Kidney (tissue), 14 donors: ENCODE data around the gene ZFP36L2. TPM values are rescaled to one million over a fixed set of nuclear protein-coding genes. Genes with fewer than 3 reads are reported as not detected.

Experiments
- DNase-seq, 5 donors: peaks; one replicate each; pipeline ENCODE4 v3.0.0-alpha.2; 2013 to 2020
- FAIRE-seq: peaks from 2 replicates; lab custom pipeline; 2012; peaks lifted over from hg19 to GRCh38; lab: Jason Lieb, UNC
- H3K27ac ChIP-seq, 2 donors: one replicate each; pipeline ENCODE4 v1.7.0; 2013; ENCODE audit warnings: low read depth in 2 of 2, low read length in 2 of 2, inconsistent platforms in 1 of 2
- H3K27me3 ChIP-seq: one replicate; pipeline ENCODE4 v1.7.1; 2013; ENCODE audit warnings: low read length, inconsistent platforms; ENCODE audit not compliant: control insufficient read depth, insufficient read depth
- H3K36me3 ChIP-seq, 3 donors: one replicate each; pipeline versions ENCODE4 v1.7.0 to v1.7.1; 2013; ENCODE audit warnings: low read length in 3 of 3, control low read depth in 1 of 3, inconsistent platforms in 1 of 3; ENCODE audit not compliant: insufficient read depth in 3 of 3, control insufficient read depth in 2 of 3
- H3K4me1 ChIP-seq, 3 donors: one replicate each; pipeline versions ENCODE4 v1.7.0 to v1.7.1; 2013; ENCODE audit warnings: low read length in 3 of 3, inconsistent platforms in 1 of 3, low read depth in 1 of 3; ENCODE audit not compliant: control insufficient read depth in 2 of 3, insufficient read depth in 2 of 3
- H3K4me3 ChIP-seq, 3 donors: one replicate each; pipeline versions ENCODE4 v1.7.0 to v1.8.1; 2013; ENCODE audit warnings: low read length in 3 of 3, control low read depth in 1 of 3, inconsistent platforms in 1 of 3
- H3K9ac ChIP-seq, 3 donors: one replicate each; pipeline versions ENCODE4 v1.7.0 to v1.7.1; 2013; ENCODE audit warnings: low read length in 3 of 3, control low read depth in 1 of 3, inconsistent platforms in 1 of 3
- H3K9me3 ChIP-seq, 3 donors: one replicate each; pipeline versions ENCODE4 v1.7.0 to v1.7.1; 2013; ENCODE audit warnings: low read length in 3 of 3, control low read depth in 1 of 3, inconsistent platforms in 1 of 3; ENCODE audit not compliant: control insufficient read depth in 2 of 3, insufficient read depth in 1 of 3
- intact Hi-C: fragments of 100-400 bp; cut with DNase I; formaldehyde crosslinking; loops from one replicate; pipeline ENCODE4 v1.11.1; 2022
- polyA plus RNA-seq: library from polyadenylated mRNA; stranded (reverse); fragments of 350-450 nt; fragmentation: Illumina TruSeq; extraction: RNeasy Lipid Tissue Mini Kit (QIAGEN cat#74804); gene quantifications from one replicate; pipeline ENCODE4 v1.2.3, GENCODE V29; 2014; ENCODE audit warnings: low read depth, low replicate concordance; ENCODE audit not compliant: insufficient read depth
- total RNA-seq: library from RNA; stranded (reverse); fragmentation: NEBNext Ultra II Directional; extraction: Animal tissue kit (Norgen Biotek cat#: 25700); gene quantifications from one replicate; pipeline ENCODE4 v1.2.1, GENCODE V29; 2021
- TF ChIP-seq, protein P1 (sequence below): IDR thresholded peaks from 3 replicates; pipeline ENCODE4 v1.5.1; 2012; ENCODE audit warnings: mild to moderate bottlenecking, moderate library complexity, borderline replicate concordance; ENCODE audit not compliant: insufficient read depth; ENCODE audit errors: extremely low read depth
- donor health status: control.
- donor health status: control.
- donor health status: control.
- donor health status: control.
- donor health status: control.
- donor health status: DM: yes; HTN: yes; CAD: no.
- donor health status: Normal renal cell carcinoma (clear cell type).

The ZFP36L2 gene
- total and polyA plus RNA-seq, 2 donors from 2014 or later = 35.4 to 247 TPM

DNA sequence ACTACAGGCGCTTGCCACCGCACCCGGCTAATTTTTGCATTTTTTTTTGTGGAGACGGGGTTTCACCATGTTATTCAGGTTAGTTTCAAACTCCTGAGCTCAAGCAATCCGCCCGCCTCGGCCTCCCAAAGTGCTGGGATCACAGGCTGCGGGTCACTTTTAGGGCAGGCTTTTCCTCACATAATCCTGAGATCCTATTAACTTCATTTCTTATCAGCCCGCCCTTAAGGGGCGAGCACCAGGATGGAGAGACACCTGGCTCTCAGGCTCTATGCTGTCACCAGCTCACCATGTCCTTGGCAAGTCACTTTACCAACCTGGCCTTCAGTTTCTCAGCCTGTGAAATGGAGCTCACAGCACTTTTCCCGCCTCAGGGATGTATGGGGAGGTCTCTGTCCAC, 23.0 kb downstream of the ZFP36L2 start:
- TF ChIP-seq, protein P1, sequence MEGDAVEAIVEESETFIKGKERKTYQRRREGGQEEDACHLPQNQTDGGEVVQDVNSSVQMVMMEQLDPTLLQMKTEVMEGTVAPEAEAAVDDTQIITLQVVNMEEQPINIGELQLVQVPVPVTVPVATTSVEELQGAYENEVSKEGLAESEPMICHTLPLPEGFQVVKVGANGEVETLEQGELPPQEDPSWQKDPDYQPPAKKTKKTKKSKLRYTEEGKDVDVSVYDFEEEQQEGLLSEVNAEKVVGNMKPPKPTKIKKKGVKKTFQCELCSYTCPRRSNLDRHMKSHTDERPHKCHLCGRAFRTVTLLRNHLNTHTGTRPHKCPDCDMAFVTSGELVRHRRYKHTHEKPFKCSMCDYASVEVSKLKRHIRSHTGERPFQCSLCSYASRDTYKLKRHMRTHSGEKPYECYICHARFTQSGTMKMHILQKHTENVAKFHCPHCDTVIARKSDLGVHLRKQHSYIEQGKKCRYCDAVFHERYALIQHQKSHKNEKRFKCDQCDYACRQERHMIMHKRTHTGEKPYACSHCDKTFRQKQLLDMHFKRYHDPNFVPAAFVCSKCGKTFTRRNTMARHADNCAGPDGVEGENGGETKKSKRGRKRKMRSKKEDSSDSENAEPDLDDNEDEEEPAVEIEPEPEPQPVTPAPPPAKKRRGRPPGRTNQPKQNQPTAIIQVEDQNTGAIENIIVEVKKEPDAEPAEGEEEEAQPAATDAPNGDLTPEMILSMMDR = no peak
- Histone ChIP-seq H3K9ac (no peak overlapping the region), H3K36me3 (no peaks in the 10 kb centered on the region), H3K4me3 (no peak overlapping the region), H3K27ac (no peak overlapping the region), H3K27me3 (no peaks in the 10 kb centered on the region), H3K4me1 (peaks cover 0 to 4% (median 0%) of the 10 kb centered on the region in 3 donors), H3K9me3 (no peaks in the 10 kb centered on the region)
- DNase-seq (no peak), FAIRE-seq (no peak)
- intact Hi-C loops = no loop called here

DNA sequence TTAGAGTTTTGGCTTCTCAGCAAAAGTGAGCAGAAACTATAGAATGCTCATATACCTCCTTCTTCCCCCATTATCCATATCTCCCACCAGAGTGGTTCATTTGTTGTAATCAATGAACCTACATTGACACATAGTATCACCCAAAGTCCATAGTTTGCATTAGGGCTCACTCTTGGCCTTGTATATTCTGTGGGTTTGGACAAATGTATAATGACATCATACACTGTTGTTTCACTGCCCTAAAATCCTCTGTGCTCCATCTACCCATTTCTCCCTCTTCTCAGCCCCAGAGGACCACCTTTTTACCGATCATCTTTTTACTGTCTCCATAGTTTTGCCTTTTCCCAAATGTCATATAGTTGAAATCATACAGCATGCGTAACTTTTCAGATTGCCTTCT, 24.1 kb downstream of the ZFP36L2 start:
- Histone ChIP-seq H3K27ac (no peak overlapping the region), H3K36me3 (no peaks in the 10 kb centered on the region), H3K4me3 (no peak overlapping the region), H3K27me3 (no peaks in the 10 kb centered on the region), H3K9ac (no peak overlapping the region), H3K4me1 (peaks cover 2 to 4% (median 3%) of the 10 kb centered on the region in 3 donors), H3K9me3 (no peaks in the 10 kb centered on the region)
- DNase-seq = no peak
- intact Hi-C loops = no loop called here
- FAIRE-seq = no peak
- TF ChIP-seq, protein P1 = no peak

- Histone ChIP-seq H3K4me1 (peaks cover 3 to 5% (median 4%) of the 10 kb centered on the region in 3 donors), H3K36me3 (no peaks in the 10 kb centered on the region), H3K9me3 (no peaks in the 10 kb centered on the region), H3K27ac (no peak overlapping the region), H3K4me3 (no peak overlapping the region), H3K27me3 (no peaks in the 10 kb centered on the region), H3K9ac (no peak overlapping the region)
- TF ChIP-seq, protein P1 = no peak
- no peak for FAIRE-seq
- intact Hi-C loops = no loop called here
- no peak for DNase-seq
These were observed 24.9 kb downstream of the ZFP36L2 start for GRCh38 chr2:43201497-43201896.

GRCh38 chr2:43201016-43201415, 25.4 kb downstream of the ZFP36L2 start:
- Histone ChIP-seq H3K9ac (no peak overlapping the region), H3K4me1 (peaks cover 3 to 5% (median 4%) of the 10 kb centered on the region in 3 donors), H3K9me3 (no peaks in the 10 kb centered on the region), H3K27me3 (no peaks in the 10 kb centered on the region), H3K4me3 (no peak overlapping the region), H3K27ac (no peak overlapping the region), H3K36me3 (no peaks in the 10 kb centered on the region)
- intact Hi-C loops = no loop called here
- FAIRE-seq = no peak
- TF ChIP-seq, protein P1 = no peak
- no peak for DNase-seq
